ENCODE results near the gene FBXW12. TPM values are rescaled to one million over a fixed set of nuclear protein-coding genes. Genes with fewer than 3 reads are reported as not detected.

FBXW12 gene
- total RNA-seq, 1 donor from 2014 or later = 0.23 TPM

DNA sequence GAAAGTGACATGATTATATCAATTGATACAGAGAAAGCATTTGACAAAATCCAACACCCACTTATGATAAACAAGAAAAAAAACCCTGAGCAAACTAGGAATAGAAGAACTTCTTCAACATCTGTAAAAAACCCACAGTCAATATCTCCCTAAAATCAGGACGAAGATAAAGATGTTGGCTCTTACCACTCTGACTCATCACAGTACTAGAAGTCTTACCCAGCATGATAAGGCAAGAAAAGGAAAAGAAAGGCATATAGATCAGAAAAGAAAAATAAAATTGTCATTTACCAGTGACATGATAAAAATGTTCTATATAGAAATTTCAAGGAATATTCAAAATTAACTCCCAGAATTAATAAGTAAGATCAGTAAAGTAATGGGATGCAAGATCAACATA, 7.2 kb upstream of the FBXW12 start:
- no peak for DNase-seq (ENCODE audit: low read depth)
- no peak for TF ChIP-seq CTCF (conservative IDR thresholded peaks at IDR 0.05; ENCODE audit: low read depth, low read length)

DNA sequence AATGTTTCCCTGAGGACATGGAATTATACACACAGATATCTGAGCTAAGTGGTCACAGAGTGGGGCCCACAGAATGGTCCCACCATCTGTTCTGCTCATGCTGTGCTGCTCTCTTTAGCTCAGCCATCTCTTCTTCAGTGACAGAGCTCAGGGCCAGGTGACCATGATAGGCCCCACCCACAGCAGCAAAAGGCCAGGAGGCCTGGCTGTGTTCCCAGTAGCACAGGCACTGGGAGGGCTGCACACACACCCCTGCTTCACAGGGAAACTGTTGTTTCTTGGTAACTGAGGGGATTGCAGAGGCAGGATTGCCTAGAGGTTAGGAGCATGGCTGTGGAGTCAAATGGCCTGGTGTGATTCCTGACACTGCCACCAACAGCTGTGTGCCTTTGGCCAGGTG, 4.8 kb upstream of the FBXW12 start:
- no peak for TF ChIP-seq CTCF (conservative IDR thresholded peaks at IDR 0.05; ENCODE audit: low read depth, low read length)
- no peak overlapping the region for H3K4me3 ChIP-seq (ENCODE audit: low read depth, low read length)
- DNase-seq (ENCODE audit: low read depth) = no peak

More for the DNA sequence above, 7.2 kb upstream of the FBXW12 start:
- H3K4me3 ChIP-seq (ENCODE audit: low read depth, low read length) = no peak overlapping the region

- TF ChIP-seq CTCF (conservative IDR thresholded peaks at IDR 0.05; ENCODE audit: low read depth, low read length) = no peak
- no peak for DNase-seq (ENCODE audit: low read depth)
- H3K4me3 ChIP-seq (ENCODE audit: low read depth, low read length) = no peak overlapping the region
Measured at GRCh38 chr3:48369693-48370332, 2.2 kb upstream of the FBXW12 start.

DNA sequence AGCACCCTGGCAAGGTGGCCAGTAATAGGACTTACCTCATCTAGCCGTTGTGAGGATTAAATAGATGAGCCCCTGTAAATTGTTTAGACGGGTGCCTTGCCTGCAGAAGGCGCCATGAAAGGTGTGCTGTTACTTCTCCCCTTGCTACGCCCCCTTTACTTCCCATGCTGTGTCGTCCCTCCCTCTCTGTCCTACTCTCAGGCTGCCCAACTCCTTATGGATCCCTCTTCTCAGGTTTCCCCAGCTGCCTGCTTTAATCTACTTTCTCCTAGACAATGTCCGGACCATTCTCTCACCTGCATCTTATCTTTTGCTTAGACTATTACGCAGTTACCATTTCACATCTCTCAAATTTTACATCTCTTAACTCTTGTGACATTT, 1.7 kb upstream of the FBXW12 start:
- no peak for TF ChIP-seq CTCF (conservative IDR thresholded peaks at IDR 0.05; ENCODE audit: low read depth, low read length)
- no peak for DNase-seq (ENCODE audit: low read depth)
- H3K4me3 ChIP-seq (ENCODE audit: low read depth, low read length) = no peak overlapping the region

- H3K4me3 ChIP-seq (ENCODE audit: low read depth, low read length) = no peak overlapping the region
- no peak for TF ChIP-seq CTCF (conservative IDR thresholded peaks at IDR 0.05; ENCODE audit: low read depth, low read length)
- no peak for DNase-seq (ENCODE audit: low read depth)
Measured at GRCh38 chr3:48372377-48372770, 355 bp downstream of the FBXW12 start.

DNA sequence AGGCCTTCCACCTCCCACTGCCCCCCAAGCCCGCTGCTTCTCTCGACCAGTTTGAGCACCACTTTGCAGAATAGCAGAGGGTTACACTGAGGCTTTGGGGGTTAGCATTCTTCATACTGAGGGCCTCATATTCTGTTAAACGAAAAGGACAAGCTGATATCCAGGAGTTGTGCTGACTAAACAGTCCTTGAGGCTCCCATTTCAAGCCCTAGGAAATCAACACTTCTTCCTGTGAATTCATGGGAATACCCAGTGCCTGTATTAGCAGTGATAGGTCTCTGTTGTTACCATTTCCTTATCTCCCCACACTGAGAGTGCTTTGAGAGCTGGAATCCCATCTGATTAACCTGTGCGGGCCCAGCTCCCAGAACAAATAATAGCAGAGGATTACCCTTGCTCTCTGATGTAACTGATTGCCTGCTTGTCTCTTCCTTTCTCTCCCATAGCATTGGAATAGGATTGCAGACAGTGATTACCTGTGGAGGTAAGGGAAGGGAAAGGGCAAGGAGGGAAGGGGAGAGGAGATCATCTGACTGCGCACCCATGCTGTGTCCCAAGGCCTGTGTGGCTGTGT, 930 bp downstream of the FBXW12 start:
- TF ChIP-seq CTCF (conservative IDR thresholded peaks at IDR 0.05; ENCODE audit: low read depth, low read length) = no peak
- no peak for DNase-seq (ENCODE audit: low read depth)
- no peak overlapping the region for H3K4me3 ChIP-seq (ENCODE audit: low read depth, low read length)

- DNase-seq (ENCODE audit: low read depth) = no peak
- no peak for TF ChIP-seq CTCF (conservative IDR thresholded peaks at IDR 0.05; ENCODE audit: low read depth, low read length)
- H3K4me3 ChIP-seq (ENCODE audit: low read depth, low read length) = no peak overlapping the region
Measured at GRCh38 chr3:48387634-48388033, 15.6 kb downstream of the FBXW12 start.

All from epithelial cell of proximal tubule (primary cell).